GM19023 (cell line): ENCODE measurements around the gene ERBB4.

ENCODE experiments used
- ATAC-seq: cut with Tn5 transposase; IDR thresholded peaks from one replicate; pipeline ENCODE4 v1.9.1; 2021; ENCODE audit warnings: mild to moderate bottlenecking, moderate library complexity; ENCODE audit not compliant: unreplicated experiment

Gene ERBB4

DNA sequence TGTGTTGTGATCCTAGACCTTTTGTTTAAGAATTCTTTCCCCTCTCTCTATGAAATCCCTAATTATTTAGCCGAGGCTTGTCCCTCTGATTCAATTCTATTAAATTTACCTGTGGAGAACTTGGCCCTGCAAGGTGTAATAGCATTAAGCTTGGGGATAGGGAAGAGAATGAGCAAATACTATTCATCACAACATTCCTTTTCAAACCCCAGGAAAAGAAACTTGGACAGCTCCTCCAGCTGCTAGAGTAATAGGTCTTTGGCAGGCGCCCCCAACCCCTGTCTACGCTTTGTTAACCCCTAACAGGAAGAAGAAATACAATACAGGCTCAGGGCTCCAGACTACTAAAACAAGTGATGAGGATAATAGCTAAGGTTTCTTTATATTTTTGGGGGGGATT lies 1025.2 kb downstream of the ERBB4 start:
- ATAC-seq, result no peak

DNA sequence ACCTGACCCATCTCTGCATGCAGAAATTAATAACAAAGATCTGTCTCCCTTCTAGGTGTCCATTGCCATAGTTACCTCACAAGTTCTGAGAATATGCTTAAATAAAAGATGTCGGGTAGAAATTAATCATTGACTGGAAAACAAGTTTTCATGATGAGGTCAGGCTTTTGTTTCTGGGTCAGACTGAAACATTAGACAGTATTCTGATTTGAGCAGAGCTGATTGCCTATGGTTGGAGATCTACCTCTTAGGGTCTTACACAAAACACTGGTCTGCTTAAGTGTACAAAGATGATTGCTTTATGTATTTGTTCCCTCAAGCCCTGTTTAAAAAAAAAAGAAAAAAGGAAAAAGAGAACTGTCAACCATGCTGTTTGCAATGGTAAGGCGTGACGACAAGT lies 1025.8 kb downstream of the ERBB4 start:
- ATAC-seq, result no peak

DNA sequence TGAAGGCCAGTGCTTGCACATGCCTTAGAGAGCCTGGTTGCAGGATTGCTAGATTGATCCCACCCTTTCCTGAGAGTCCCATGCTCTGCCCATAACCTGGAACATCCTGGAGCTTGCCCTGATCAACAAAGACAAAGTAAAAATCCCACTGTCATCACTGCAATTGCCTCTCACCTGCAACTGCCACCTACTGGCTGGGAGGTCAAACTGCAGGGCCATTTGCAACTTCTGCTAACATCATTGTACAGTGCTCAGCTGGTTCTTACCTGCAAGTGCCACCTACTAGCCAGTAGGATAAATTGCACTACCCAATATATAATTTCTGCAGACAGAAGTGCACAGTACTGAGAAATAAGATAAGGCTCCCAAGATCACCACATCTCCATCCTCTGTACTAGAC lies 1034.7 kb downstream of the ERBB4 start:
- ATAC-seq, result peak; percentile 54

DNA sequence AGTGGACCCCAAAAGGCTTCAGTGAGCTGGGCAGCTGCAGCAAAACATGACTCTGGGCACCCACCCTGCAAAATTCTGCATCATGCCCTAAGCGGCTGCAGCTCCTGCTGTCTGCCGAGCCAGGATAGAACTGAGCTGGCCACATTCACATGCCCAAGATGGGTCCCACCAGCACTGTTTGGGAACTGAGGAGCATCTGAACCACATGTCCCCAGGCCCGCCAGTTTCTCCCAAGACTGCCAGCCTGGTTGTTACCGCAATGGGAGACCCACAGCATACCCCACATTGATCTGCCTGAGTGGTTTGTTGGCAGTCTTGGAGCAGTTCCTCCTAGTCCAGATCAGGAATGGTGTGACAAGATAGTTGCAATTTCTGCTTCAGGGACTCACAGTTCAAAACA lies 1035.4 kb downstream of the ERBB4 start:
- no peak for ATAC-seq

DNA sequence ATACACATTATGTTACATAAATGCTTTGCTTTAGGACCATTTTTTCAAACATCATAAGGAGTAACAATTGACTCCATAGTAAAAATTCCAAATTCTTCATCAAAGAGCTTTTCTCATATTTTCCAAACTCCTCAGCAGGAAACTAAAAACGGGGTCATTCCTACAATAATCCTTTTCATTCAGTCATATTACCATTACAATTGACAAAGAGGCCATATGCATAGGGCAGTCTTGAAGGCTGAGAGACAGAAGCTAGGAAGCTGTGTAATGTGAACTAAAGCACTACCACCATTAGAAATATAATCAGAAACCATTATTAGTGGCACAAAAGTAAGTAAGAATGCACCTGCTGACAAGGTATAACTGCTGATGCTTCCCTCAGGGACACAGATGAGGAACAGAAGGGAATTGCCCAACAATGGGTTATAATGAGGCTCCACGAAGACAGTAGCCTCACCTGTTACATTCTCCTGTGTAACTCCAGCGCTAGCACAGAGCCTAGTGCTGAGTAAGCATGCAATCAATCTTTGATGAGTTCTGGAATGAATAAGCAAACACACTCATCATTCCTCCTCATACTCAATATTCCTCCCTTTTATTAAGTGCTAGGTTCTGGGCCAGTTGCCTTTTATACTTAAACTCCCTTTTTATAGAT lies 1039.9 kb downstream of the ERBB4 start:
- no peak for ATAC-seq

DNA sequence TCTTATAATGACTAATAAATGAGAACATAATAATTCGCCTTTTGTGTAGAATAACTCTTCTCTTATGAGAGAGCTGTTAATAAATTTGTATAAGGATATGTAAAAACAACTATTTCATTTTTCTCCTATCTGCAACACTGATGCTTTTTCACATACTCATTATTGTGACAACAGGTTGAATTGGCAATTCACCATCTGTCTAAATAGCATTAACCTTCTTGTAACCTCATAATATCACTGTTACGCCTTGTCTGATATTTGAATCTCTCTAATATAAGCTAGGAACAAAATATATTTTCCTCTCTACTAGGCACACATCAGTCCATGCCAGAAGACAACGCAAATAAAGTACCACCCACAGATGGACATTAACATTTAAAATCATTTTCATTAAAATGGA lies 1043.3 kb downstream of the ERBB4 start:
- ATAC-seq, result no peak

DNA sequence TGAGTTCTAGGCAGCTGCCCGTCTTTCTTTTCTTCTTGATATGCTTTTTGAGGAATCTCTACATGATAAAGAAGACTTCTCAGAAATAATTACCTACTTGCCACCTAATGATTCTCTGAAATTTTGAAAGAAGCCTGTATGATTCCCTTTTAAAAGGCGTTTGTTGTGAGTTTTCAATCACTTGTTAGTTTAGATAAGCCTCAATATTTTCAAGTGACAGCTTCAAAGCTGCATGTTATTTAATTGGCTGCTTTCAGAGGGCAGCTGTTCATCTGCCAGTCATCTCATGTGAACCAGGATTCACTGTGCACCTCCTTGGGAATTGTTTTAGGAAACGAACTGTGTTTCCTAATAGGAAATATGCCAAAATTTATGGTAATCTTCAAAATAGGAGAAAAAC lies 1044.1 kb downstream of the ERBB4 start:
- no peak for ATAC-seq

DNA sequence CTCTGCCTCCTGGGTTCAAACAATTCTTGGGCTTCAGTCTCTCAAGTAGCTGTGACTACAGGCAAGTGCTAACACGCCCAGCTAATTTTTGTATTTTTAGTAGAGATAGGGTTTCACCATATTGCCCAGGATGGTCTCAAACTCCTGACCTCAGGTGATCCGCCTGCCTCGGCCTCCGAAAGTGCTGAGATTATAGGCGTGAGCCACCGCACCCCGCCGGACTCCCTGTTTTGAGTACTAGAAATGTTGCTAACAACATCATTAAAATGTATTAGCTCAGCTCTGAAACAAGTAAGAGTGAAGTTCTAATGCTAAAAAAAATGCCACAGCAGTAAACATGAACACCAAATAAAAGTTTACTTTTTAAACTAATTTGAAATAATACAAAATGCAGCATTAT lies 1044.5 kb downstream of the ERBB4 start:
- no peak for ATAC-seq

DNA sequence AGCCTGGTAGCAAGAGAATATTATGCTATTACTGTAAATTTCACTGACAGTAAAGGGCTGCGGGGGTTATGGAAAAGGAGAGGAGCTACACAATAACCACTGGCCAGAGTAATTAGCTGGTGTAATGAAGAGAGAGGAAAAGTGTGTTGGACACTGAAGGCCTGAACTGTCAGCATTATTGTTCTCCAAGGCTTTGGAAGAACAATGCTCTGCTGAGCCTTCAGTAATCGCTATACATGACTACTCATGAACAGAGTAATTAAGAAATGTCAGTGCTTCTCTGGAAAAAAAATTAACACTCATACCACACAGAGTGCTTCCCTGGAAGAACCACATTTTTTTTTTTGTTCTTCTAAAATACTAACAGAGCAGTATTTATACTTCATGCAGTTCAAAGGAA lies 1050.9 kb downstream of the ERBB4 start:
- no peak for ATAC-seq

DNA sequence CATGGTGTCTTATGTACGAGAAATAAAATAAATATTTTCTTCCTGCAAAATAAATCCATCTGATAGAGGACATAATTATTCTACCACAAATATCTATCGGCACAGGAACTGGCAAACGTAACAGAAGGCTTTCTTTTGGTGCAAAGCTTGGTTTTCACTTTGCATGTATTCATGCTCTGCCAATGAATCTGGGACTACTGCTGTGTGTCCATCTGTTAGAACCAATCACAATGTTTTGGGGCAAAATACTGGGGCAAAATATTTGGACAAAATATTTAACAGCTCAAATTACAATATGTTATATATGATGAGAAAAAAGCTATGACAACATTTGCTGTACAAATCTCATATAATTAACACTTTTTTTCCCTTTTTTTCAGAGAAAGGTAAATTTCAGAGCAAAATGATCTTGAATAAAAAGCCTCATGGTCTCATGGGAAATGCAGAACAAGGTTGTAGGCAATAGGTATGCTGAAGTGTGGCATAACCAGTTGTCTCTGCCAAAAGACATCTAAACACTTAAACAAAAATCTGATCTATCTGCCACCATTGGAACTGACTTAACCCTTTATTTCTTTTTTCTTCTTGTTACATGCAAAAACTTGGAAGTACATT lies 1059.0 kb downstream of the ERBB4 start:
- no peak for ATAC-seq

DNA sequence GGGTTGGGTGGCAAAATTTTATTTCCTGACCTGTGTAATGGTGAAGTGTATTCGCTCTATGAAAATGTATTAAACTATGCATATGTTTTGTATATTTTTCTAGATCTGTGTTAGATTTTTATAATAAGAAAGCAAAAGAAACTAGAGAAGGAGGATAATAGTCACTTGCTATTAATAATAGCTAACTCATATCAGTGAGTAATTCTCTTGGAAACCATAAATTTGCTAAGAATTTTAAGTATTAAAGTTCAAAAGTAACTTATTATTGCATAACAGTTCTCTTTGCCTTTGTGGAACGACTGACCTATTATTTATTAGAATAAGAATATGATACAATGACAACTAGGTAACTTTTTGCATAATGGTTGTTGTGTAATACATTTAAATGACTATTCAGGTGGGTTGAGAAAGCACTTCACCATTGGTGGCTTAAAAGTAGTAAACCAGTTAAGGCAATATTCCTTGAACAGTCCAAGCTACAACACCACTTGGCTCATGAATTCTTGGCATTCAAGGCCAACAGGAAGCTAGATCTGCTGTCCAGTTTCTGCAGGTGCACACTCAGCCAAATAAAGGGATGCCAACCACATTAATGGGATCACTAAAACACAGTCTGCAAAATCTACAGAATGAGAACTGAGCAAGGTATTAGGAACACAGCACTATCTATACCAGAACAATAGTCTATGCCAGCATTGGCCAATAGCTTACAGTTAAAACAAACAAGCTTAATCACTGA lies 1060.9 kb downstream of the ERBB4 start:
- no peak for ATAC-seq

DNA sequence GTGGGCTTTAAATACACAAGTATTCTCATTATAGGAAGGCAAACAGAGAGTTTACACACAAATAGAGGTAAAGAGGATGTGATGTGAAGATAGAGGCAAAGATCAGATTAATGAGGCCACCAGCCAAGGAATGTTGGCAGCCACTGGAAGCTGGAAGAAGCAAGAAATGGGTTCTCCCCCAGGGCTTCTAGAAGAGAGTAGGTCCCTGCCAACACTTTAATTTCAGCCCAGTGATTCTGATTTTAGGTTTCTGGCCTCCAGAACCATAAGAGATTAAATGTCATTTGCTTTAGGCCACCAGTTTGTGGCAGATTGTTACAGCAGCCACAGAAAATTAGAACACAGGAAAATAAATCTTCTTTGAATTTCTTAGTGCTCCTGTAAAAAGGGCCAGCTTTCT lies 1065.5 kb downstream of the ERBB4 start:
- ATAC-seq, result no peak

DNA sequence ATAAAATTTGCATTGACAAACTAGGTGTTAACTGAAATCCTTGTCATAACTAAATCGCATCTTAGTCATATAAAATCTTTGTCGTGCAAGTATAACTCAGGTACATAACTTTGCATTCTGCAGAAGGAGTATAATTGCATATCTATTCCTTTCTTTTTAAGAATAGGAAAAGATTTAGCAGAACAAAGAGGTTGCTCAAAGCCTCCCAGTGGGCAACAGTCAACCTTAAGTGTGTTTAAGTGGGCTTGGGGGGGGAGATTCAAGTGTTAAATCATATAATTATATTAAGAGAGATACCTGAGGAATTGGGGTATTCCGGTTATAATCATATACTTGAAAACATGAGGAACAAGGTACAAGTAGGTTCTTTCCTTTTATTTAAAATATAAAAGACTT lies 1068.9 kb downstream of the ERBB4 start:
- no peak for ATAC-seq

DNA sequence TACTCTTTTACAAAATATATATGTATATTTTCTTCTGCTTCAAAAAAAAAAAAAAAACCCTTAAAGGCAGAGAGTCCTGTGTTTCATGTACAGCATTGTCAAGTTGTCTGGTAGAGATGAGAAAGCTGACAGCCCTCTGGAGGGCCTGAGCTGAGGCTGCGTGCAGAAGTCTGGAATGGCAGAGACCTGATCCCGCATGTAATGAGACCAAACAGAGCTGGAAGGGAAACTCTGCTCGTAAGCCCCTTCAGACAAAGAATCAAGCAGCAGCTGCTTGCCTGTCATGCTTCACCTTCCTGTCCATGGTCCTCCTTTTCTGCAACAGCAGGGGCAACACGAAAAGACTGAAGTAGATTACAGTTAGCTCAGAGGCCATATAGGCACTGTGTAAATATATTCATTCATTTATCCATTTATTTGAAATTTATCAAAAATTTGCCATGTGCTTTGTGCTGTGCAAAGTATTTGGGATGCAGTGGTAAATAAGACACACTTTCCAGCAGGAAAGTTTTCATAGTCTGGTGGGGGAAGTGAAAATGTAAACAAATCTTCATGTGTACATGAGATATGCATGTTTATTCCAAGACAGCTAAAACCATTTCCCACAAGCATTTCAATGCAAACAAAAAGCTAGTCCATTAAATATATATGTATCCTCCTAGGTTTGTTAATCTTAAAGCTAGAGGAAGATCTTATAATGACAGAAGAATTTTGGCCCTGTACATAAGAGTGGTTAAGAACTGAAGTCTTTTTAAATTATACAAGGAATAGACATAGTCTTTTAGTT lies 1069.5 kb downstream of the ERBB4 start:
- ATAC-seq, result no peak

DNA sequence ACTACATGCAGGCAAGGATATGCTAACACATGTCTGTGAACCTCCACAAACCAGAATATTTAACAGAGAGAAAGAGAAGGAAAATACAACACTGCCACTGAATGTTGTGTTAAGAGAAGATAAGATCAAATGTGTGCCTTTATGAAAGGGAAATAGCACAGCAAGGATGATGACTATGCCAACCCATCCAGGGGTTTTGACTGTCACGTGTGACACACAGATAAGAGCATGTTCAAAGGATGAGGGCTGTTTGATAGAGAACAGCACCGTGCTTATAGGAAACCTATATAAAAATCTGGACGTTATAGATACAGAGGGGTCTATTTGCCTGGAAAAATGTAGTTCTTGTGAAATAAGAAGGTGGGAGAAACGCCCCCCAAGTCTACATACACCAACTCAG lies 1070.4 kb downstream of the ERBB4 start:
- no peak for ATAC-seq

DNA sequence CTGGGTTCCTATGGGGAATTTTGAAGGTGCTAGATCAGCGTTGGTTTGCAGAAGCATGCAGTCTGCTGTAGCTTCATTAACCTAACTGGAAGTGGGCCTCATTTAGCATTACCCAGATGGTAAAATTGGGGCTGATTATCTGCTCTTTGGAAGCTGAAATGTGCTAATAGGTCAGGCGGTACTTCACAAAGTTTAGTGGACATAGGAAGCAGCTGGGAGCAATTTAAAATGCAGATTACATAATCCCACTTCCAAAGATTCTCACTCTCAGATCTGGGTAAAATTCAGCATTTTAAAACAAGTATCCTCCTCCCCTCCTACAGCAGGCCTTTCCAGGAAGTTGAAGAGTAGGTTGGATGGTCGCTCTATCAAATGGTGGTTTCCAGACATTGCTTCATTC lies 1075.2 kb downstream of the ERBB4 start:
- ATAC-seq, result no peak

DNA sequence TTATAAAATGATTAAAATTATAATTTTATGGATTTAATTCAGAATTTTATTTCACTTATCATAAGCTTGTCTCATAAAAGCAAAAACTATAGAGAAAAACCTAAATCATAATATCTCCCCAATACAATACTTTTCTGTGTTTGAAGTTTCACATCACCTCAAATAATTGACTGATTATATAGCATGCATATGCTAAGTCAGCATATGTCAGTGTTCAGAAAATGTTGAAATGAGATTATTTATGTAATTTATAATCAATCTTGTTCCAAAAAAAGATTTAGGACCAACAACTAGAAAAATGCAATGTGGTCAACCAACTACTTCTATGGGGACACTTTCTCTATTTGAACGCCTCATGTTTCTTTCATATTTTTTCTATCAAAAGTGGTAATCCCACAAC lies 1079.6 kb downstream of the ERBB4 start:
- no peak for ATAC-seq

DNA sequence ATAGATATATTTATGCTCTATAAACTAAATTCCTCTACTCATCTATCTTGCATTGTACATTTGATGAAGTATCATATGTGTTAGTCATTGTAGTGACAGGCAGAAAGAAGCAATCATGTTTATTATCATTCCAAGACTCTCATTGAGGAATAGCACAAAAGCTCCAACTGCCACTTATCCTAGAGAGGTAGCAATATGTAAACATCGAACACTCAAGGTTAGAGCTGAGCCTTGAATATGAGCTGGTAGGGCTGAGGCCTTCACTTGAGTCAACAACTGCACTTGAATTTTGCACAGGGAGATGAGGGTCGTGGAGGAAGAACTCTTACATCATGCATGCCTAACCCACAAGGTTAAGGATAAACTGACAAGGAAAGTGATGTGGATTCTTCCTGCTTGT lies 1081.3 kb downstream of the ERBB4 start:
- ATAC-seq, result no peak

DNA sequence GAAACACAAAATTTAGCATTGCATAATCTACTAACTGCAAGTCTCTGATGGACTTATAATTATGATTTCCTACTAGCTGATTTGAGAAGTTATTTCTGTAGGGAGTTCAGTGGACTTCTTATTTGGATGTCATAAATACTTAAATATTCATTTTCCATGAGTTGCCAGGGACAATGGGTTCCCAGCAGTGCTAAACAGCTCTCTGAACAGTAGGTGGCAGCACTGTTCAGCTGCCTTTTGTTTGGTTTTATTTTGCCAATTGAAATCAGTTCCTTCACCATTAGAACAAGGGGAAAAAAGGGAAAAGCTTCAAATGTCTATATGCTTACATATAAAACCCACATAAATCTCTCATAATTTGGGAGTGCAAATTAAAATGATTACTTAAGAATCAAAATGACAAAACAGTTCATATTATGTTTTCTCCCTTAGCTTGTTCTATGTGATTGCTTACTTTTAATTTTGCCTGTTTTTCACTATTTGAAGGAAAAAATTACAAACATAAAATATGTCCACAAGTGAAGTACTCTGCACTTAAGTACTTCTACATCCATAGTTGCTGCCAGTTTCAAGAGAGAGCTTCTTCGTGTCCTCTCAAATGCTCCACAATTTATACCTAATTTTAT lies 1083.3 kb downstream of the ERBB4 start:
- ATAC-seq, result peak; percentile 67

DNA sequence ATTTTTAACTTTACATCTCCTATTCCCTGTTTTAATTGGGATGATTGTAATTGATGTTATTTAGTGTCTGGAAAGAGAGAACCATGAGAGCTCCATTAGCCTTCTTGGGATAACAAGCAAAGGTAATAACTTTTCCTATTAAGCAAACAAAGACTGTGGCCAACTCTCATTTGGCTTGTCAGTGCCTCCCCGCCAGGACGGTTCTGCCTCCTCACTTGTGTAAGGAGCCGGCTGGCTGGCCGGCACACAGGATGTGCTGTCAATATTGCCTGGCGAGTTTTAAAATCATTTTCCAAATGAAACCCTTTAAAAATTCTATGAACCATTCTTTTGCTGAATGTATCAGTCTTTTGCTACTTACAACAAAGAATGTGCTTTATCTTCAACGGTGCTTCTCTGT lies 1083.9 kb downstream of the ERBB4 start:
- no peak for ATAC-seq

DNA sequence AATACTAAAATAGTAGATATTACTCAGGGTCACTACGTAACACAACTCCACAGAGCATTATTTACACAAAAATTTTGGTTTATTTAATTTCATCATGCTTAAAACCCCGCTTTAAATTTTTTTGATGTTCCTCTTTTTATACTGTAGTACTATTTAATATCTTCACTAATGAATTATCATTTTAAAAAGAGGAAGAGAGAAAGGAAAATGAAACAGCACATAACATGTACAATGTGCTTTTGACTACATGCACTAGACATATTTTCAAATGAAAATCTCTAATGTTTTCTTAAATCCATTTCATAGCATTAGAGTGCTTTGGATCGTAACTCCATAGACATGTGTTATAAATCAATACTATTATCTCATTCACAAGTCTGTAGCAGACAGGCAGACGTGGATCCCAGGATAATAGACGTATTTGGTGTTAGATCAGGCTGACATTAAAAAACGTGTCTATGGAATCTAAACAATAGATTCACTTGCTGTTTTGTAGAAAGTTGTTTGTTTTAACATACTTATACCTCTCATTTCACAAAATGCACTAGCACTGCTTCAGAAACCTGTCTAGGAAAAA lies 1085.2 kb downstream of the ERBB4 start:
- no peak for ATAC-seq
